Mesenchymal stem cell (in vitro differentiated cells and primary cell): ENCODE results near the gene AAK1.

Experiments used
- DNase-seq: peaks from one replicate; pipeline ENCODE4 v3.0.0-alpha.2; 2013
- H2AFZ ChIP-seq: one replicate; pipeline ENCODE4 v1.6.1; 2013; ENCODE audit warnings: low read depth, mild to moderate bottlenecking, control low read depth, inconsistent platforms, low read length, moderate library complexity
- H2AK5ac ChIP-seq: 2 replicates; pipeline ENCODE4 v1.6.1; 2013; ENCODE audit warnings: low read length, moderate library complexity, mild to moderate bottlenecking, inconsistent platforms; ENCODE audit not compliant: severe bottlenecking
- H2BK120ac ChIP-seq: one replicate; pipeline ENCODE4 v1.6.1; 2013; ENCODE audit warnings: low read depth, mild to moderate bottlenecking, inconsistent platforms, low read length, moderate library complexity
- H2BK12ac ChIP-seq, 2 experiments: one replicate each; pipeline ENCODE4 v1.6.1; 2013; ENCODE audit warnings: inconsistent platforms in 2 of 2, low read length in 2 of 2, mild to moderate bottlenecking in 2 of 2, moderate library complexity in 2 of 2, control low read depth in 1 of 2
- H2BK15ac ChIP-seq: one replicate; pipeline ENCODE4 v1.6.1; 2013; ENCODE audit warnings: mild to moderate bottlenecking, low read depth, inconsistent platforms; ENCODE audit not compliant: poor library complexity, severe bottlenecking
- H2BK5ac ChIP-seq: 2 replicates; pipeline ENCODE4 v1.6.1; 2013; ENCODE audit warnings: low read depth, mild to moderate bottlenecking, low read length, control low read depth, inconsistent platforms; ENCODE audit not compliant: poor library complexity, severe bottlenecking
- H3K14ac ChIP-seq, 2 experiments: one replicate each; pipeline ENCODE4 v1.6.1; 2013; ENCODE audit warnings: inconsistent platforms in 2 of 2, low read length in 2 of 2, control low read depth in 1 of 2, mild to moderate bottlenecking in 1 of 2, moderate library complexity in 1 of 2
- H3K18ac ChIP-seq, 2 experiments: one replicate each; pipeline ENCODE4 v1.6.1; 2013; ENCODE audit warnings: inconsistent platforms in 2 of 2, low read length in 2 of 2, control low read depth in 1 of 2, low read depth in 1 of 2, mild to moderate bottlenecking in 1 of 2
- H3K23ac ChIP-seq, 2 experiments: one replicate each; pipeline ENCODE4 v1.6.1; 2013; ENCODE audit warnings: inconsistent platforms in 2 of 2, low read length in 2 of 2, mild to moderate bottlenecking in 2 of 2, moderate library complexity in 2 of 2, control low read depth in 1 of 2
- H3K27ac ChIP-seq: 2 replicates; pipeline ENCODE4 v1.5.1; 2013; ENCODE audit warnings: mild to moderate bottlenecking, moderate library complexity, low read length, control low read depth, inconsistent platforms; ENCODE audit not compliant: poor library complexity, severe bottlenecking
- H3K27me3 ChIP-seq, 2 experiments: 2 replicates each; pipeline versions ENCODE4 v1.6.1 to v1.7.0; 2013; ENCODE audit warnings: low read length in 2 of 2, mild to moderate bottlenecking in 2 of 2, moderate library complexity in 2 of 2, control low read depth in 1 of 2, inconsistent platforms in 1 of 2; ENCODE audit not compliant: control insufficient read depth in 1 of 2, insufficient read depth in 1 of 2
- H3K36me3 ChIP-seq, 2 experiments: 2 replicates each; pipeline versions ENCODE4 v1.6.1 to v1.7.0; 2013; ENCODE audit warnings: low read length in 2 of 2, control low read depth in 1 of 2, inconsistent platforms in 1 of 2, low read depth in 1 of 2, mild to moderate bottlenecking in 1 of 2; ENCODE audit not compliant: insufficient read depth in 2 of 2, control insufficient read depth in 1 of 2
- H3K4ac ChIP-seq, 2 experiments: one replicate each; pipeline ENCODE4 v1.6.1; 2013; ENCODE audit warnings: inconsistent platforms in 2 of 2, low read length in 2 of 2, mild to moderate bottlenecking in 2 of 2, moderate library complexity in 2 of 2, control low read depth in 1 of 2, low read depth in 1 of 2
- H3K4me1 ChIP-seq: 2 replicates; pipeline ENCODE4 v1.6.1; 2013; ENCODE audit warnings: low read depth, low read length, control low read depth; ENCODE audit not compliant: control insufficient read depth, insufficient read depth
- H3K4me2 ChIP-seq: 2 replicates; pipeline ENCODE4 v1.6.1; 2013; ENCODE audit warnings: low read length, mild to moderate bottlenecking, inconsistent platforms; ENCODE audit not compliant: poor library complexity, severe bottlenecking
- H3K4me3 ChIP-seq, 2 experiments: 2 replicates each; pipeline versions ENCODE4 v1.5.1 to v1.7.0; 2013; ENCODE audit warnings: low read length in 2 of 2, mild to moderate bottlenecking in 2 of 2, control low read depth in 1 of 2, low read depth in 1 of 2; ENCODE audit not compliant: insufficient read depth in 1 of 2
- H3K79me1 ChIP-seq: replicated peaks from 2 replicates; pipeline ENCODE4 v1.6.1; 2013; ENCODE audit warnings: mild to moderate bottlenecking, control low read depth, low read length, inconsistent platforms; ENCODE audit not compliant: poor library complexity, severe bottlenecking
- H3K9ac ChIP-seq: 2 replicates; pipeline ENCODE4 v1.7.0; 2013; ENCODE audit warnings: mild to moderate bottlenecking, low read length, moderate library complexity
- H3K9me3 ChIP-seq: 2 replicates; pipeline ENCODE4 v1.7.0; 2013; ENCODE audit warnings: mild to moderate bottlenecking, low read length; ENCODE audit not compliant: control insufficient read depth
- H4K8ac ChIP-seq: one replicate; pipeline ENCODE4 v1.6.1; 2013; ENCODE audit warnings: inconsistent platforms, mild to moderate bottlenecking, low read length, moderate library complexity
- H4K91ac ChIP-seq: one replicate; pipeline ENCODE4 v1.6.1; 2013; ENCODE audit warnings: mild to moderate bottlenecking, low read length, inconsistent platforms
- WGBS: methylation state at CpG from one replicate; pipeline ENCODE4 v1.1.7; 2013; ENCODE audit warnings: mixed read lengths; 5-methylcytosine and 5-hydroxymethylcytosine counted together

Gene AAK1

DNA sequence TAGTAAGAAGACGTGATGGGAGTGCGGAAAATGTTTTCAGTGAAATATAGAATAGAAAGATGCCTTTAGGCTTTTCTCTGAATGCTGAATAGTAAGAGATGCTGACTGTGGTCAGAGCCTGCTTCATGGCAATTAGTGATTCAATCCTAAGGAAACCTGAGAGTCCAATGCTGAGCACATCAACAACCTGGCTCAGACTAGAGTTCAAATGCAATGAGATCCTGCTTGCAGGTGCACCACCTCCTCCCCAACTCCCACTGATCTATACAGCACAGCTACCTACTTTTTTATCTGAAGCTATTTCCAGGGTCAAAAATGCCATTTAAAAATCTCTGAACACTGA is 65.4 kb downstream of the AAK1 start:
- Histone ChIP-seq H2BK5ac (no peak overlapping the region), H2BK120ac (no peak overlapping the region), H3K79me1 (peaks cover 20% of the 10 kb centered on the region), H2AFZ (no peak overlapping the region), H3K23ac (no peak overlapping the region), H4K91ac (no peak overlapping the region), H3K27ac (no peak overlapping the region), H3K18ac (no peak overlapping the region), H2BK15ac (no peak overlapping the region), H3K14ac (no peak overlapping the region), H3K36me3 (no peaks in the 10 kb centered on the region), H3K9me3 (no peaks in the 10 kb centered on the region), H4K8ac (no peak overlapping the region), H3K27me3 (no peaks in the 10 kb centered on the region), H3K9ac (no peak overlapping the region), H3K4me2 (no peak overlapping the region), H2AK5ac (peak overlapping the region; percentile 50), H3K4ac (no peak overlapping the region), H2BK12ac (no peak overlapping the region), H3K4me3 (no peak overlapping the region), H3K4me1 (peaks cover 22% of the 10 kb centered on the region)
- WGBS: 93% methylated on average over 2 of the region's 2 CpGs
- DNase-seq: no peak

DNA sequence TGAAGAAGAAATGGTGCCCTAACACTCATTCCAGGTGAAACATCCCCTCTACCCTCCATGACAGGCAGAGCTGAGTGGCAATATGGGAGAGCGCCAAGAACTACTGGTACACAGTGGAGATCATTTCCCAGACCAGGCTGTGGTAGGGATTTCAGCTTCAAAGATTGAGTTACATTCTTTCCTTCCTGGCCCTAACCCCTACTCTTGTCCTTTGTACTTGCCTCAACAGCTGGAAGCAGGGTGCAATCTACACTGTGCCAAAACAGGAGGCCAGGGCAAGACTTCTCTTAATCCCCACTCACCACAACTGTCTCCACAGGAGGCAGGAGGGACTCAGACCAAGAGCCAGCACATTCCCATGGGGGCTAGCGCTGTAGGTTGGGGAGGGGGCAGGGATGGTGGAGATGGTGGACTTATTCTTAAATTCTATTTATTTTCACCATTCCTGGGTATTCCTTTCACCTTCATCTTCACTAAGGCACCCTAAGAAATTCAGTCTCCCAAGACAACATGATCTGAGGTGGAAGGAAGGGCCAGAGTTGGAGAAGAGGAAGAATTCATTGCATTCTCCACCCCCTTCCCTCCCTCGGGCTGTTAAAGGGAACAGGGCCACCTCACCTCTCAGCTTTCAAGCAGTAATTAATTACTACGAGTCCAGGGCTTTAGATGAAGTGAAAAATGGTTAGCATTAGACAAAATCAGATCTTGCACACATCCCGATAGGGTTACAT is 65.9 kb downstream of the AAK1 start:
- Histone ChIP-seq H2BK15ac (no peak overlapping the region), H3K4me3 (no peak overlapping the region), H3K18ac (no peak overlapping the region), H4K91ac (no peak overlapping the region), H3K27me3 (no peaks in the 10 kb centered on the region), H4K8ac (no peak overlapping the region), H2BK12ac (no peak overlapping the region), H3K36me3 (no peaks in the 10 kb centered on the region), H3K4me1 (peaks cover 22% of the 10 kb centered on the region), H3K9me3 (no peaks in the 10 kb centered on the region), H2AFZ (no peak overlapping the region), H3K4me2 (no peak overlapping the region), H3K14ac (no peak overlapping the region), H3K4ac (no peak overlapping the region), H3K79me1 (peaks cover 22% of the 10 kb centered on the region), H2AK5ac (peak overlapping the region; percentile 69), H3K23ac (no peak overlapping the region), H2BK5ac (no peak overlapping the region), H3K27ac (no peak overlapping the region), H3K9ac (no peak overlapping the region), H2BK120ac (no peak overlapping the region)
- DNase-seq: no peak
- 99% methylated on average over 3 of the region's 5 CpGs for WGBS

DNA sequence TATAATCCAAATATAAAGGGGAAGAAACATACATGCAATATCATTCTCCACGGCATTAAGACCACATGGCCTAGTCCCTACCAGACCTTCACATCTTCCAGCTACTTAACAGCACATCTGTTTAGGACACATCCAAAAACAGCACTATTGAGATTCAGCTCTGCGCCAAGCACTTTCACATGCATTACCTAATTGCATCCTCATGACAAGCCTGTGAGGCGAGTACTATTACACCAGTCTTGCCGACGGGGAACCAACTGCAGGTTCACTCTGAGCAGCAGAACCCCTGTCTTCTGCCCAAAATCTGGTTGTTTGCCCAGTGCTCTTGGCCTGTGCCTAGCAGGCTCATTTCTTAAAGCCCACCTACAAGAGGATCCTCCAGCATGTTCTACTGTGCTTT is 66.7 kb downstream of the AAK1 start:
- Histone ChIP-seq H3K27ac (no peak overlapping the region), H3K36me3 (no peaks in the 10 kb centered on the region), H3K79me1 (peaks cover 24% of the 10 kb centered on the region), H2AK5ac (no peak overlapping the region), H2AFZ (no peak overlapping the region), H2BK5ac (no peak overlapping the region), H3K9ac (no peak overlapping the region), H3K14ac (no peak overlapping the region), H3K4me3 (no peak overlapping the region), H3K9me3 (no peaks in the 10 kb centered on the region), H3K27me3 (no peaks in the 10 kb centered on the region), H4K8ac (no peak overlapping the region), H2BK120ac (no peak overlapping the region), H2BK12ac (no peak overlapping the region), H2BK15ac (no peak overlapping the region), H3K23ac (no peak overlapping the region), H3K4me1 (peaks cover 23% of the 10 kb centered on the region), H3K4me2 (no peak overlapping the region), H3K18ac (no peak overlapping the region), H3K4ac (no peak overlapping the region), H4K91ac (no peak overlapping the region)
- WGBS: 98% methylated on average over 5 of the region's 5 CpGs
- DNase-seq: no peak

DNA sequence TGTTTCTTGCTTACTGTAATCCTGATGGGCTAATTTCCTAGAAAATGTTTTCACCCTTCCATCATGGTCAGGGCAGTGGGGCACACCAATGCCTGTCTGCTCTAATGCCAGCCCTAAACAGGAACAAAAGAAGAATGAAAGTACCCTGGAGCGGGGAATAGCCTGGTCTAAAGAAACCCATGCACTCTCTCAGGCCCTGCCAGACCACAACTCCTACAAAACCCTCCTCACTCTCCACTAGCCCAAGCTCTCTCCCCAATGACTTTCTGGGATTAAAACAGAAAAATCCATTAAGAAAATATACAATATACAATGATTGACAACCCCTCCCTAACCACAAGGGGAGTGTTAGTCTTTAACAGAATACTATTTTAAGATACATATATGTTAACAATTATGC is 67.6 kb downstream of the AAK1 start:
- Histone ChIP-seq H3K14ac (no peak overlapping the region), H3K4me3 (no peak overlapping the region), H3K9ac (no peak overlapping the region), H3K79me1 (peaks cover 28% of the 10 kb centered on the region), H3K27ac (no peak overlapping the region), H2BK5ac (no peak overlapping the region), H3K4me1 (peaks cover 25% of the 10 kb centered on the region), H3K4ac (no peak overlapping the region), H3K36me3 (no peaks in the 10 kb centered on the region), H2AFZ (no peak overlapping the region), H3K23ac (no peak overlapping the region), H3K18ac (no peak overlapping the region), H3K9me3 (no peaks in the 10 kb centered on the region), H4K8ac (no peak overlapping the region), H2BK120ac (no peak overlapping the region), H2BK12ac (no peak overlapping the region), H3K4me2 (no peak overlapping the region), H4K91ac (no peak overlapping the region), H3K27me3 (no peaks in the 10 kb centered on the region), H2BK15ac (no peak overlapping the region), H2AK5ac (no peak overlapping the region)
- 100% methylated on average over 1 of the region's 1 CpG for WGBS
- no peak for DNase-seq
